GM12878 (cell line): ENCODE results near the gene SIN3B. TPM values are rescaled to one million over a fixed set of nuclear protein-coding genes. Genes with fewer than 3 reads are reported as not detected.

Experiments
- BHLHE40 ChIP-seq, 2 experiments: fragments of 450-650 bp in 1 of 2; IDR thresholded peaks; 2 replicates each; pipeline ENCODE4 v1.6.1; 2011 to 2017; ENCODE audit warnings: low read depth in 2 of 2, borderline replicate concordance in 1 of 2, improper control_type of control experiment in 1 of 2, low read length in 1 of 2, mild to moderate bottlenecking in 1 of 2
- CBX5 ChIP-seq: sonication (generic); IDR thresholded peaks from 2 replicates; pipeline ENCODE4 v1.6.1; 2016; ENCODE audit warnings: low read depth, moderate library complexity, mild to moderate bottlenecking, inconsistent platforms
- CHD1 ChIP-seq: IDR thresholded peaks from 2 replicates; pipeline ENCODE4 v1.6.1; 2012; ENCODE audit warnings: low read depth, low read length, improper control_type of control experiment
- FOS ChIP-seq: IDR thresholded peaks from 3 replicates; pipeline ENCODE4 v1.6.1; 2011; ENCODE audit warnings: borderline replicate concordance; ENCODE audit not compliant: insufficient read length; ENCODE audit errors: extremely low read depth
- FOXK2 ChIP-seq: fragments of 450-650 bp; IDR thresholded peaks from 2 replicates; pipeline ENCODE4 v1.6.1; 2017; ENCODE audit warnings: mild to moderate bottlenecking, moderate library complexity
- HSF1 ChIP-seq: fragments of 150-350 bp; IDR thresholded peaks from 2 replicates; pipeline ENCODE4 v1.6.1; 2014; ENCODE audit warnings: mild to moderate bottlenecking, low read depth, low read length
- IKZF1 ChIP-seq: fragments of 450-650 bp; conservative IDR thresholded peaks from 2 replicates; pipeline ENCODE4 v1.6.1; 2017; ENCODE audit warnings: antibody characterized with exemption, mild to moderate bottlenecking
- KAT2A ChIP-seq: conservative IDR thresholded peaks from 2 replicates; pipeline ENCODE4 v1.6.1; 2011; ENCODE audit warnings: low read depth, low read length; ENCODE audit not compliant: control insufficient read depth
- KLF5 ChIP-seq: fragments of 450-650 bp; IDR thresholded peaks from 2 replicates; pipeline ENCODE4 v1.6.1; 2014; ENCODE audit warnings: mild to moderate bottlenecking; ENCODE audit not compliant: partially characterized antibody
- MYC ChIP-seq: IDR thresholded peaks from 2 replicates; pipeline ENCODE4 v1.6.1; 2011; ENCODE audit warnings: mild to moderate bottlenecking, low read length, moderate library complexity, inconsistent platforms; ENCODE audit not compliant: insufficient read depth, insufficient replicate concordance, insufficient read length, severe bottlenecking
- NFIC ChIP-seq: IDR thresholded peaks from 2 replicates; pipeline ENCODE4 v1.6.1; 2012; ENCODE audit warnings: low read depth, mild to moderate bottlenecking, inconsistent platforms, low read length, moderate library complexity
- NR2C2 ChIP-seq: IDR thresholded peaks from 2 replicates; pipeline ENCODE4 v1.6.1; 2011; ENCODE audit warnings: borderline replicate concordance, low read depth; ENCODE audit not compliant: control insufficient read depth, insufficient read length
- NR2F1 ChIP-seq: fragments of 450-650 bp; conservative IDR thresholded peaks from 2 replicates; pipeline ENCODE4 v1.6.1; 2017; ENCODE audit warnings: mild to moderate bottlenecking
- POLR2A ChIP-seq: IDR thresholded peaks from 2 replicates; pipeline ENCODE4 v1.6.1; 2011; ENCODE audit warnings: low read depth, mild to moderate bottlenecking, low read length
- POLR2AphosphoS2 ChIP-seq: IDR thresholded peaks from 2 replicates; pipeline ENCODE4 v1.6.1; 2011; ENCODE audit warnings: low read depth, mild to moderate bottlenecking, low read length, improper control_type of control experiment, moderate library complexity
- RUNX3 ChIP-seq: IDR thresholded peaks from 2 replicates; pipeline ENCODE4 v1.6.1; 2012; ENCODE audit warnings: low read length, inconsistent platforms
- SMAD5 ChIP-seq: IDR thresholded peaks from 2 replicates; pipeline ENCODE4 v1.6.1; 2016; ENCODE audit warnings: antibody characterized with exemption, low read depth
- SREBF1 ChIP-seq: IDR thresholded peaks from 2 replicates; pipeline ENCODE4 v1.6.1; 2012; ENCODE audit warnings: mild to moderate bottlenecking, low read length
- TCF3 ChIP-seq: IDR thresholded peaks from 2 replicates; pipeline ENCODE4 v1.6.1; 2012; ENCODE audit warnings: low read depth, mild to moderate bottlenecking, low read length, borderline replicate concordance; ENCODE audit not compliant: insufficient read depth
- polyA plus RNA-seq, 11 experiments: library from polyadenylated mRNA; depleted of rRNA in 4 of 11; unstranded in 6 of 11; stranded (reverse) in 5 of 11; fragments of >200 nt; fragmentation: Nextera tagmentation in 4 of 11; fragmentation: Illumina TruSeq in 1 of 11; extraction: Ambion mirVana in 4 of 11; extraction: Trizol in 1 of 11; gene quantifications; 1 replicate in 1 of 11; 2 replicates in 10 of 11; pipeline versions ENCODE4 v1.2.1 to v1.2.3, GENCODE V29; 2011 to 2016; ENCODE audit warnings: inconsistent platforms in 2 of 11, missing spikeins in 2 of 11, low read depth in 1 of 11
- total RNA-seq, 4 experiments: library from RNA; depleted of rRNA in 3 of 4; stranded (reverse); fragments of >200 nt in 3 of 4; fragmentation: Illumina TruSeq in 1 of 4; extraction: Trizol in 1 of 4; gene quantifications; 2 replicates each; pipeline versions ENCODE4 v1.2.1 to v1.2.3, GENCODE V29; 2013 to 2021
- TF ChIP-seq, protein P1 (sequence below): IDR thresholded peaks from 2 replicates; pipeline ENCODE4 v1.6.1; 2012; ENCODE audit warnings: low read depth, low read length, improper control_type of control experiment
- TF ChIP-seq, protein P2 (sequence below): fragments of 450-650 bp; IDR thresholded peaks from 2 replicates; pipeline ENCODE4 v1.6.1; 2018; ENCODE audit warnings: mild to moderate bottlenecking, low read depth, moderate library complexity; ENCODE audit not compliant: partially characterized antibody
- TF ChIP-seq, protein P3 (sequence below): fragments of 450-650 bp; IDR thresholded peaks from 2 replicates; pipeline ENCODE4 v1.6.1; 2017; ENCODE audit warnings: borderline replicate concordance
- TF ChIP-seq, protein P4 (sequence below): IDR thresholded peaks from 2 replicates; pipeline ENCODE4 v1.6.1; 2011; ENCODE audit warnings: low read depth, mild to moderate bottlenecking, low read length, moderate library complexity, borderline replicate concordance; ENCODE audit errors: extremely low read depth

The SIN3B gene
- total and polyA plus RNA-seq, 10 of the 15 experiments (the other 5 are each of a cell fraction or from before 2014, with no cell fraction given) = 0.68 to 34.5 (median 15.8) TPM

DNA sequence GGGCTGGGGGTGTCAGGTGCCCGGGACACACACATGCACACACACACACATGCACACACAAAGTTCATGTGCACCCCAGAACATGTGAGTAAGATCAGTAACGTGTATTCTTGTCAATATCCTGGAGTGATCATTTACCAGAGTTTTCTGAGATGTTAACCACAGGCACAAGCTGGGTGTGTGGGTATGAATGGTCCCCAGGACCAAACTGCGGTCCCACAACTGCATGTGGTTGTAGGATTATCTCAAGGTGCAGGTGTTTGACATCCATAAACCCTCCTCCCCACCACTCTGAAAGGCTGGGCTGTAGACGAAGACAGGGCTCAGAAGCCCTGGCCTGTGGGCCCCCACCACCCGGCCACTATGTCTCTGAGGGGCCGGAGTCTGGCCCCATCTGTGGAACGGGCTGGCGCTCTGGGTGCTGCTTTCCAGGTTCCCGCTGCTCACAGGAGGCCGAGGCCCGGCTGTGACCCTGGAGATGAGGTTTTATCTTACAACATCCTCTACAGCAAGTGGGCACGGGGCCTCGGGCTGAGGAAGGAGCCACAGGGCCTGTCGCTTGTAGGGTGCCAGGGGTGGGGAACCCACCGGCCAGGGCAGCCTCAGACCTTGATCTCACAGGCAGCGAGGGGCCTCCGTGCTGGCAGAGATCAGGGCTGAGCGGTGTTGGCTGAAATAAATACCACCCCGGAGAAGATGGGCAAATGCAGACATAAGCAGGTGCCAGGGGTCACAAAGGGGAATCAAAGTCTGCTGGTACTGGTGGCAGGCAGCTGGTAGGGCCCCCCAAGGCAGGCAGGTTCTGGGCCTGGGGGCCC is 63.9 kb downstream of the SIN3B start (continued):
- TF ChIP-seq NFIC (no peak), MYC (no peak), IKZF1 (0 out of 2 replicates have a peak, but pooled peaks have one; percentile 12), NR2F1 (no peak), HSF1 (no peak), KAT2A (no peak), FOXK2 (no peak), FOS (no peak), SREBF1 (no peak), RUNX3 (peak; percentile 67), NR2C2 (no peak), SMAD5 (no peak), CBX5 (no peak), CHD1 (no peak), BHLHE40 (IDR thresholded peaks at IDR 0.05; ENCODE audit: borderline replicate concordance in 1 of 2, low read depth in 2 of 2, low read length in 1 of 2) (peak; percentile 40 to 52; a peak in 2 of 4 replicates), POLR2A (no peak), TCF3 (0 out of 2 replicates have a peak, but pooled peaks have one; percentile 54), POLR2AphosphoS2 (no peak), KLF5 (no peak)
- TF ChIP-seq, protein P1, sequence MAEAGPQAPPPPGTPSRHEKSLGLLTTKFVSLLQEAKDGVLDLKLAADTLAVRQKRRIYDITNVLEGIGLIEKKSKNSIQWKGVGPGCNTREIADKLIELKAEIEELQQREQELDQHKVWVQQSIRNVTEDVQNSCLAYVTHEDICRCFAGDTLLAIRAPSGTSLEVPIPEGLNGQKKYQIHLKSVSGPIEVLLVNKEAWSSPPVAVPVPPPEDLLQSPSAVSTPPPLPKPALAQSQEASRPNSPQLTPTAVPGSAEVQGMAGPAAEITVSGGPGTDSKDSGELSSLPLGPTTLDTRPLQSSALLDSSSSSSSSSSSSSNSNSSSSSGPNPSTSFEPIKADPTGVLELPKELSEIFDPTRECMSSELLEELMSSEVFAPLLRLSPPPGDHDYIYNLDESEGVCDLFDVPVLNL = no peak
- TF ChIP-seq, protein P2, sequence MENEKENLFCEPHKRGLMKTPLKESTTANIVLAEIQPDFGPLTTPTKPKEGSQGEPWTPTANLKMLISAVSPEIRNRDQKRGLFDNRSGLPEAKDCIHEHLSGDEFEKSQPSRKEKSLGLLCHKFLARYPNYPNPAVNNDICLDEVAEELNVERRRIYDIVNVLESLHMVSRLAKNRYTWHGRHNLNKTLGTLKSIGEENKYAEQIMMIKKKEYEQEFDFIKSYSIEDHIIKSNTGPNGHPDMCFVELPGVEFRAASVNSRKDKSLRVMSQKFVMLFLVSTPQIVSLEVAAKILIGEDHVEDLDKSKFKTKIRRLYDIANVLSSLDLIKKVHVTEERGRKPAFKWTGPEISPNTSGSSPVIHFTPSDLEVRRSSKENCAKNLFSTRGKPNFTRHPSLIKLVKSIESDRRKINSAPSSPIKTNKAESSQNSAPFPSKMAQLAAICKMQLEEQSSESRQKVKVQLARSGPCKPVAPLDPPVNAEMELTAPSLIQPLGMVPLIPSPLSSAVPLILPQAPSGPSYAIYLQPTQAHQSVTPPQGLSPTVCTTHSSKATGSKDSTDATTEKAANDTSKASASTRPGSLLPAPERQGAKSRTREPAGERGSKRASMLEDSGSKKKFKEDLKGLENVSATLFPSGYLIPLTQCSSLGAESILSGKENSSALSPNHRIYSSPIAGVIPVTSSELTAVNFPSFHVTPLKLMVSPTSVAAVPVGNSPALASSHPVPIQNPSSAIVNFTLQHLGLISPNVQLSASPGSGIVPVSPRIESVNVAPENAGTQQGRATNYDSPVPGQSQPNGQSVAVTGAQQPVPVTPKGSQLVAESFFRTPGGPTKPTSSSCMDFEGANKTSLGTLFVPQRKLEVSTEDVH = no peak
- TF ChIP-seq, protein P3, sequence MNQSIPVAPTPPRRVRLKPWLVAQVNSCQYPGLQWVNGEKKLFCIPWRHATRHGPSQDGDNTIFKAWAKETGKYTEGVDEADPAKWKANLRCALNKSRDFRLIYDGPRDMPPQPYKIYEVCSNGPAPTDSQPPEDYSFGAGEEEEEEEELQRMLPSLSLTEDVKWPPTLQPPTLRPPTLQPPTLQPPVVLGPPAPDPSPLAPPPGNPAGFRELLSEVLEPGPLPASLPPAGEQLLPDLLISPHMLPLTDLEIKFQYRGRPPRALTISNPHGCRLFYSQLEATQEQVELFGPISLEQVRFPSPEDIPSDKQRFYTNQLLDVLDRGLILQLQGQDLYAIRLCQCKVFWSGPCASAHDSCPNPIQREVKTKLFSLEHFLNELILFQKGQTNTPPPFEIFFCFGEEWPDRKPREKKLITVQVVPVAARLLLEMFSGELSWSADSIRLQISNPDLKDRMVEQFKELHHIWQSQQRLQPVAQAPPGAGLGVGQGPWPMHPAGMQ = no peak
- TF ChIP-seq, protein P4, sequence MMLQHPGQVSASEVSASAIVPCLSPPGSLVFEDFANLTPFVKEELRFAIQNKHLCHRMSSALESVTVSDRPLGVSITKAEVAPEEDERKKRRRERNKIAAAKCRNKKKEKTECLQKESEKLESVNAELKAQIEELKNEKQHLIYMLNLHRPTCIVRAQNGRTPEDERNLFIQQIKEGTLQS = no peak
